IMR-90 (cell line): ENCODE measurements around the gene TMEM271. TPM values are rescaled to one million over a fixed set of nuclear protein-coding genes. Genes with fewer than 3 reads are reported as not detected.

Experiments used
- ATAC-seq: fragments of 200-7000 bp; cut with Tn5 transposase; 2 replicates; pipeline ENCODE4 v1.9.1; 2020; ENCODE audit warnings: low read depth, mild to moderate bottlenecking, moderate library complexity
- BruUV-seq: library from RNA; stranded (reverse); fragments of 400-500 nt; replicated peaks from 2 replicates; lab custom pipeline; 2021; lab: Mats Ljungman, UMichigan
- CTCF ChIA-PET: fragments of 300-600 bp; formaldehyde crosslinking; extraction: SDS; loops from one replicate; lab custom pipeline; 2021; ENCODE audit warnings: antibody characterized with exemption; lab: Yijun Ruan, JAX
- POLR2A ChIA-PET: fragments of 300-600 bp; sonication (Branson Sonifier 250); formaldehyde crosslinking; loops from one replicate; lab custom pipeline; 2022; ENCODE audit warnings: antibody characterized with exemption; ENCODE audit not compliant: unreplicated experiment; lab: Charles Lee
- DNase-seq: peaks from one replicate; pipeline ENCODE4 v3.0.0; 2013
- H2AFZ ChIP-seq: replicated peaks from 2 replicates; pipeline ENCODE3; 2013; ENCODE audit warnings: low read length, mild to moderate bottlenecking; ENCODE audit not compliant: poor library complexity
- H2AK5ac ChIP-seq: 2 replicates; pipeline ENCODE4 v1.6.1; 2013; ENCODE audit warnings: low read depth, low read length, inconsistent platforms
- H2AK9ac ChIP-seq: replicated peaks from 2 replicates; pipeline ENCODE3; 2013; ENCODE audit warnings: mild to moderate bottlenecking, low read depth, low read length, moderate library complexity; ENCODE audit not compliant: poor library complexity
- H2BK120ac ChIP-seq: 2 replicates; pipeline ENCODE4 v1.6.1; 2013; ENCODE audit warnings: low read depth, low read length, inconsistent platforms
- H2BK15ac ChIP-seq: 3 replicates; pipeline ENCODE4 v1.6.1; 2013; ENCODE audit warnings: low read depth, low read length, inconsistent platforms
- H2BK20ac ChIP-seq: 2 replicates; pipeline ENCODE4 v1.6.1; 2013; ENCODE audit warnings: low read depth, mild to moderate bottlenecking, inconsistent platforms, low read length, moderate library complexity
- H2BK5ac ChIP-seq: 2 replicates; pipeline ENCODE4 v1.6.1; 2013; ENCODE audit warnings: mild to moderate bottlenecking, low read depth, low read length, inconsistent platforms; ENCODE audit not compliant: poor library complexity, severe bottlenecking
- H3K14ac ChIP-seq: replicated peaks from 2 replicates; pipeline ENCODE4 v1.6.1; 2013; ENCODE audit warnings: low read depth, low read length, inconsistent platforms
- H3K18ac ChIP-seq: 2 replicates; pipeline ENCODE4 v1.6.1; 2013; ENCODE audit warnings: low read depth, low read length, control low read depth
- H3K23ac ChIP-seq: 2 replicates; pipeline ENCODE4 v1.6.1; 2013; ENCODE audit warnings: low read depth, low read length, inconsistent platforms
- H3K27ac ChIP-seq: 2 replicates; pipeline ENCODE4 v1.5.1; 2013; ENCODE audit warnings: mild to moderate bottlenecking, control low read depth, low read length; ENCODE audit not compliant: insufficient read depth
- H3K27me3 ChIP-seq: 2 replicates; pipeline ENCODE4 v1.6.1; 2013; ENCODE audit warnings: low read length; ENCODE audit not compliant: control insufficient read depth, insufficient read depth
- H3K36me3 ChIP-seq: 2 replicates; pipeline ENCODE4 v1.6.1; 2013; ENCODE audit warnings: low read length, mixed read lengths; ENCODE audit not compliant: control insufficient read depth, insufficient read depth
- H3K4ac ChIP-seq: 2 replicates; pipeline ENCODE4 v1.6.1; 2013; ENCODE audit warnings: low read depth, low read length, inconsistent platforms
- H3K4me1 ChIP-seq: 2 replicates; pipeline ENCODE4 v1.6.1; 2013; ENCODE audit warnings: low read length, mixed read lengths; ENCODE audit not compliant: control insufficient read depth, insufficient read depth
- H3K4me2 ChIP-seq: 2 replicates; pipeline ENCODE4 v1.6.1; 2013; ENCODE audit warnings: low read depth, mild to moderate bottlenecking, control low read depth, low read length, moderate library complexity
- H3K4me3 ChIP-seq: 2 replicates; pipeline ENCODE4 v1.5.1; 2013; ENCODE audit warnings: low read depth, mild to moderate bottlenecking, control low read depth, low read length, moderate library complexity; ENCODE audit not compliant: insufficient read depth
- H3K56ac ChIP-seq: 2 replicates; pipeline ENCODE4 v1.6.1; 2013; ENCODE audit warnings: low read length, inconsistent platforms; ENCODE audit not compliant: insufficient read depth; ENCODE audit errors: extremely low read depth
- H3K79me1 ChIP-seq, 2 experiments: 2 replicates each; pipeline ENCODE4 v1.6.1; 2013; ENCODE audit warnings: low read length in 2 of 2, inconsistent platforms in 1 of 2, low read depth in 1 of 2
- H3K9ac ChIP-seq: 2 replicates; pipeline ENCODE4 v1.6.1; 2013; ENCODE audit warnings: low read depth, low read length, control low read depth
- H3K9me1 ChIP-seq: 2 replicates; pipeline ENCODE4 v1.6.1; 2013; ENCODE audit warnings: low read length, inconsistent platforms; ENCODE audit not compliant: insufficient read depth
- H3K9me3 ChIP-seq: 2 replicates; pipeline ENCODE4 v1.6.1; 2013; ENCODE audit warnings: low read length; ENCODE audit not compliant: control insufficient read depth, insufficient read depth
- H4K20me1 ChIP-seq: 2 replicates; pipeline ENCODE4 v1.6.1; 2013; ENCODE audit warnings: low read length, inconsistent platforms; ENCODE audit not compliant: insufficient read depth
- H4K5ac ChIP-seq: 2 replicates; pipeline ENCODE4 v1.6.1; 2013; ENCODE audit warnings: mild to moderate bottlenecking, low read depth, low read length, control low read depth
- H4K8ac ChIP-seq, 2 experiments: 2 replicates each; pipeline ENCODE4 v1.6.1; 2013; ENCODE audit warnings: low read depth in 2 of 2, low read length in 2 of 2, control low read depth in 1 of 2, inconsistent platforms in 1 of 2
- H4K91ac ChIP-seq: 2 replicates; pipeline ENCODE4 v1.6.1; 2013; ENCODE audit warnings: low read depth, low read length, inconsistent platforms; ENCODE audit not compliant: insufficient read depth
- BHLHE40 ChIP-seq: fragments of 150-350 bp; IDR thresholded peaks from 2 replicates; pipeline ENCODE4 v1.6.1; 2016; ENCODE audit warnings: mild to moderate bottlenecking, low read depth, low read length
- CEBPB ChIP-seq: IDR thresholded peaks from 2 replicates; pipeline ENCODE4 v1.6.1; 2012; ENCODE audit warnings: low read depth, low read length, improper control_type of control experiment
- FOS ChIP-seq: fragments of 150-350 bp; IDR thresholded peaks from 2 replicates; pipeline ENCODE4 v1.6.1; 2016; ENCODE audit warnings: low read depth, low read length
- MAFK ChIP-seq: IDR thresholded peaks from 2 replicates; pipeline ENCODE4 v1.6.1; 2012; ENCODE audit warnings: low read depth, low read length, improper control_type of control experiment
- NFE2L2 ChIP-seq: fragments of 150-350 bp; IDR thresholded peaks from 2 replicates; pipeline ENCODE4 v1.6.1; 2016; ENCODE audit warnings: low read depth, mild to moderate bottlenecking, low read length
- POLR2A ChIP-seq: IDR thresholded peaks from 2 replicates; pipeline ENCODE4 v1.6.1; 2012; ENCODE audit warnings: mild to moderate bottlenecking, low read depth, low read length
- RCOR1 ChIP-seq: IDR thresholded peaks from 2 replicates; pipeline ENCODE4 v1.6.1; 2012; ENCODE audit warnings: mild to moderate bottlenecking, low read length, improper control_type of control experiment; ENCODE audit not compliant: insufficient replicate concordance
- RFX5 ChIP-seq: IDR thresholded peaks from 2 replicates; pipeline ENCODE4 v1.8.0; 2012; ENCODE audit warnings: low read depth, mild to moderate bottlenecking, low read length, moderate library complexity
- whole genome bisulfite sequencing, 2 experiments: methylation state at CpG; one replicate each; pipeline versions ENCODE4 v1.1.5 to v1.1.7; 2013; ENCODE audit warnings: missing lambda C conversion rate in 2 of 2; ENCODE audit not compliant: insufficient read length in 1 of 2; ENCODE audit errors: extremely low coverage in 2 of 2; 5-methylcytosine and 5-hydroxymethylcytosine counted together
- dilution Hi-C: fragments of 300-500 bp; cut with HindIII; formaldehyde crosslinking; loops from one replicate; pipeline ENCODE4 v1.14.3; 2018; ENCODE audit warnings: low sequenced_read_pairs; ENCODE audit not compliant: unreplicated experiment
- in situ Hi-C: fragments of 300-500 bp; cut with MboI; formaldehyde crosslinking; loops from 3 replicates; pipeline ENCODE4 v1.14.3; 2019; ENCODE audit warnings: low sequenced_read_pairs, inconsistent platforms, mixed read lengths
- intact Hi-C: fragments of 100-400 bp; cut with micrococcal nuclease; formaldehyde crosslinking; loops from 2 replicates; pipeline ENCODE4 v1.10.0; 2022
- polyA plus RNA-seq, 3 experiments: library from polyadenylated mRNA; depleted of rRNA; stranded (reverse); fragments of >200 nt; gene quantifications; 2 replicates each; pipeline ENCODE4 v1.2.3, GENCODE V29; 2012; ENCODE audit warnings: low replicate concordance in 1 of 3
- total RNA-seq: library from RNA; depleted of rRNA; stranded (reverse); fragments of >200 nt; gene quantifications from 2 replicates; pipeline ENCODE4 v1.2.3, GENCODE V29; 2012
- TF ChIP-seq, protein P1 (sequence below): fragments of 150-350 bp; IDR thresholded peaks from 2 replicates; pipeline ENCODE4 v1.6.1; 2017; ENCODE audit warnings: mild to moderate bottlenecking, antibody characterized with exemption, low read length, low read depth
- TF ChIP-seq, protein P2 (sequence below): fragments of 150-350 bp; IDR thresholded peaks from 2 replicates; pipeline ENCODE4 v1.6.1; 2016; ENCODE audit warnings: low read depth, mild to moderate bottlenecking, low read length, moderate library complexity, borderline replicate concordance

Gene TMEM271
- total and polyA plus RNA-seq, 2 of the 4 experiments (the other 2 are of a cell fraction) = not detected

DNA sequence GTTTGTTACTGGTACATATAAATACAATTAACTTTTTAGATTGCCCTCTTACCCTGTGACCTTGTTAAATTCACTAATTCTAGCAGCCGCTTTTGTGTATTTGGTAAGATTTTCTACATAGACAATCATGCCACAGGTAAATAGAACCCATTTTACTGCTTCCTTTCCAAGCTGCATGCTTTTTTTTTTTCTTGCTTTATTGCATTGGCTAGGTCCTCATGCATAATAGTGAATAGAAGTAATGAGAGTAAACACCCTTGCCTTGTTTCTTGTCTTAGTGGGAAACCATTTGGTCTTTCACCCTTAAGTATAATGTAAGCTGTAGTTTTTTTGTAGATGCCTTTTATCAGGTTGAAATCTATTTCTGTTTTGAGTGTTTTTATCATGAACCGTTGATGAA, 7.7 kb upstream of the TMEM271 start:
- TF ChIP-seq, protein P1, sequence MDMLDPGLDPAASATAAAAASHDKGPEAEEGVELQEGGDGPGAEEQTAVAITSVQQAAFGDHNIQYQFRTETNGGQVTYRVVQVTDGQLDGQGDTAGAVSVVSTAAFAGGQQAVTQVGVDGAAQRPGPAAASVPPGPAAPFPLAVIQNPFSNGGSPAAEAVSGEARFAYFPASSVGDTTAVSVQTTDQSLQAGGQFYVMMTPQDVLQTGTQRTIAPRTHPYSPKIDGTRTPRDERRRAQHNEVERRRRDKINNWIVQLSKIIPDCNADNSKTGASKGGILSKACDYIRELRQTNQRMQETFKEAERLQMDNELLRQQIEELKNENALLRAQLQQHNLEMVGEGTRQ = no peak
- TF ChIP-seq RFX5 (no peak), NFE2L2 (no peak), FOS (no peak), MAFK (no peak), CEBPB (no peak), BHLHE40 (no peak), RCOR1 (no peak), POLR2A (no peak)
- TF ChIP-seq, protein P2, sequence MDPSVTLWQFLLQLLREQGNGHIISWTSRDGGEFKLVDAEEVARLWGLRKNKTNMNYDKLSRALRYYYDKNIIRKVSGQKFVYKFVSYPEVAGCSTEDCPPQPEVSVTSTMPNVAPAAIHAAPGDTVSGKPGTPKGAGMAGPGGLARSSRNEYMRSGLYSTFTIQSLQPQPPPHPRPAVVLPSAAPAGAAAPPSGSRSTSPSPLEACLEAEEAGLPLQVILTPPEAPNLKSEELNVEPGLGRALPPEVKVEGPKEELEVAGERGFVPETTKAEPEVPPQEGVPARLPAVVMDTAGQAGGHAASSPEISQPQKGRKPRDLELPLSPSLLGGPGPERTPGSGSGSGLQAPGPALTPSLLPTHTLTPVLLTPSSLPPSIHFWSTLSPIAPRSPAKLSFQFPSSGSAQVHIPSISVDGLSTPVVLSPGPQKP = no peak
- intact Hi-C loops = no loop called here
- no peak overlapping the region for H2BK120ac ChIP-seq
- no peak overlapping the region for H3K14ac ChIP-seq
- no peak overlapping the region for H3K4ac ChIP-seq
- no peak overlapping the region for H3K56ac ChIP-seq
- H3K79me1 ChIP-seq = no peaks in the 10 kb centered on the region
- ATAC-seq (no peak), DNase-seq (no peak)
- H3K9me1 ChIP-seq = no peaks in the 10 kb centered on the region
- no peak overlapping the region for H2BK15ac ChIP-seq
- in situ Hi-C loops = no loop called here
- no peak overlapping the region for H3K27ac ChIP-seq
- no peak overlapping the region for H3K4me2 ChIP-seq
- no peak overlapping the region for H4K91ac ChIP-seq
- no peak overlapping the region for H2BK20ac ChIP-seq
- H3K9ac ChIP-seq = no peak overlapping the region
- H2AK9ac ChIP-seq = no peak overlapping the region
- H2AFZ ChIP-seq = no peak overlapping the region
- BruUV-seq = no TSS peak
- POLR2A ChIA-PET = no interaction called here
- no peak overlapping the region for H3K23ac ChIP-seq
- H3K27me3 ChIP-seq = peaks cover 12% of the 10 kb centered on the region
- no peak overlapping the region for H4K8ac ChIP-seq
- H3K4me3 ChIP-seq = no peak overlapping the region
- H2AK5ac ChIP-seq = no peak overlapping the region
- dilution Hi-C loops = no loop called here
- H4K5ac ChIP-seq = no peak overlapping the region
- no peaks in the 10 kb centered on the region for H3K36me3 ChIP-seq
- CTCF ChIA-PET = no interaction called here
- no peaks in the 10 kb centered on the region for H3K4me1 ChIP-seq
- H4K20me1 ChIP-seq = no peaks in the 10 kb centered on the region
- H3K18ac ChIP-seq = no peak overlapping the region
- no CpG with 5 or more reads among the region's 2 CpGs for WGBS, 2 experiments
- no peak overlapping the region for H2BK5ac ChIP-seq
- H3K9me3 ChIP-seq = peaks cover 4% of the 10 kb centered on the region
